ENCODE data around the gene LNP1.

GRCh38 chr3:100483529-100483928, 82.2 kb downstream of the LNP1 start:
- TF ChIP-seq EZH2 (IDR thresholded peaks at IDR 0.05; ENCODE audit: insufficient read depth, low read length) (no peak), CTCF (IDR thresholded peaks at IDR 0.05; ENCODE audit: insufficient read depth, low read depth, low read length) (no peak)

Data from astrocyte (in vitro differentiated cells and primary cell).